Inflammatory macrophage treated with lipopolysaccharide for 1 hour (primary cell): ENCODE data around the gene GALNT2.

Experiments used
- DNase-seq, 2 donors: peaks; one replicate each; pipeline ENCODE4 v3.0.0-alpha.2; 2020 to 2022

GALNT2 gene

DNA sequence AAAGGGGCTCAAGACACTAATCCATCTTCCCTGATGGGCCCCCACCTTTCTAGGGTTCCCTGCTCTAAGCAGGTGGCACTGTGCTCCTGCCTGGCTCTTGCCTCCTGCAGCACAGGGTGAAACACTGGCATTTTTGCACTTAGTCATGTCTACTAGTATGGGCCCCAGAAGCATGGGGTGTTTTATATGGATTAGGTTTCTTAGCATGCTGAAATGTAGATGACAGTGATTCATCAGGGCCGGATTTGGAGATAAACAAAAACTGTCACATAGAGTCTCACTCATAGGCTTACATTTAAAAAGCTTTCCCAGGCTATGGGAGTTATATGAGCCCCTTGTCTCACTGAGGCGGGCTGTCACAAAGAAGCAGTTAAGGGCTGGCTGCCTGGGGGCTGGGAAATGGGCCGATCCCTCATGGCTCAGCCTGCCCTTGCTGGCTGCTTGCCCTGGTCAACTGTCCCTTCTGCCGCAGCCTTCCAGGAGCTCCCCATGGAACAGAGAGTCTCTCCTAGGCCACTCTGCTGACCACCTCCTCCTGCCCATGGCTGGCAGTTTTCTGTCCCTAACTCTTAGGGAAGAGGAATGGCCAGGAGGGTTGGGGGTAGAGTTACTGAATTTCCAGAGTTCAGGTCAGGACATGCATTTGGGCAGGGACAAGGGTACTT, 6.5 kb downstream of the GALNT2 start:
- DNase-seq, result no peak

DNA sequence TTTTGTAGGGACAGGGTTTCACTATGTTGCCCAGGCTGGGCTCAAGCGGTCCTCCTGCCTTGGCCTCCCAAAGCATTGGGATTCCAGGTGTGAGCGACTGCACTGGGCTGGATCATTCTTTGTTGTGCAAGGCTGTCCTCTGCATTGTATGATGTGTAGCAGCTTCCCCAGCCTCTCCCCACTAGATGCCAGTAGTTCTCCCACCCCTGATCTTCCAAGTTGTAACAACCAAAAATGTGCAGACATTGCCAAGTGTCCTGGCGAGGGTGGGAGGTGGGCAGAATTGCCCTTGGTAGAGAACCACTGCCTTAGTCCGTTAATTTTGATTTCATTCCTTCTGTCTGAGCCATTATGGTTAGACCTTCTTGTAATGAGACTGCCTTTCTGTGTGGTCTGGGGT, 7.2 kb downstream of the GALNT2 start:
- no peak for DNase-seq

DNA sequence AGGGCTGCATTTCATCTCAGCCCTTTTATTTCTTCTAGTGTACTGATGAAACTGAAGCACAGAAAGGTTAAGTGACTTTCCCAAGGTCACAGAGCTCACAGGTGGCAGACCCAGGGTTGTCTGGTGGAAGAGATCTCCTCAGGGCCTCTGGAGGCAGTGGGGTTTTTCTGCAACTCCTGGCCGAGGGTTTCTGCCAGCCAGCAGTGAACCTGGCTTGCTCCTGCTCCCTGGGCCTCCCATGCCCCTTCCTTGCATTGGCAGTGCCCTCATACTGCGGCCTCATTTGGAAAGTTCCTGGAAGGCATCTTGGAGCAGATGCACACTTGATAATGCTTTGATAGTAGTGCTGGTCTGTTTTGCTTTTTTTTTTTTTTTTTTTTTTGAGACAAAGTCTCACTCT, 7.7 kb downstream of the GALNT2 start:
- no peak for DNase-seq

DNA sequence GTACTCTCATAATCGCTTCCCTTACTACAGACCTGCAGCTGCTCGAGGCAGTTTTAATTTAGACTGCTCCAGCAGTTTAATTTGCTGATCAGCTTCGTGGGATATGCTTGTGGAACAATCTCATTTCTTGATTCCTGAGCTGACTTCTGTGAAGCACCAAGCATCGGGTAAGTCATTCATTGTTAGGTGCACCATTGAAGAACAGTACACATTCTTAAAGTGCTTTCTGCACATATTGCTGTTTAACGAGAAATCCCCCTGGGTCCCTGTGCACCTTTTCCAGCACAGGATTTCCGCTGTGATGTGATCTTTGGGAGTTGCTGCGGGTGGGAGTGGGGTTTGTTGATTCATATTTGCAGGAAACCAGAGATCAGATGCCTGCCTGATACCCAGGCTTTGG, 9.1 kb downstream of the GALNT2 start:
- DNase-seq, result no peak

GRCh38 chr1:230077011-230077410, 10.0 kb downstream of the GALNT2 start:
- DNase-seq, result no peak

GRCh38 chr1:230077436-230078213, 10.6 kb downstream of the GALNT2 start:
- DNase-seq, result no peak

DNA sequence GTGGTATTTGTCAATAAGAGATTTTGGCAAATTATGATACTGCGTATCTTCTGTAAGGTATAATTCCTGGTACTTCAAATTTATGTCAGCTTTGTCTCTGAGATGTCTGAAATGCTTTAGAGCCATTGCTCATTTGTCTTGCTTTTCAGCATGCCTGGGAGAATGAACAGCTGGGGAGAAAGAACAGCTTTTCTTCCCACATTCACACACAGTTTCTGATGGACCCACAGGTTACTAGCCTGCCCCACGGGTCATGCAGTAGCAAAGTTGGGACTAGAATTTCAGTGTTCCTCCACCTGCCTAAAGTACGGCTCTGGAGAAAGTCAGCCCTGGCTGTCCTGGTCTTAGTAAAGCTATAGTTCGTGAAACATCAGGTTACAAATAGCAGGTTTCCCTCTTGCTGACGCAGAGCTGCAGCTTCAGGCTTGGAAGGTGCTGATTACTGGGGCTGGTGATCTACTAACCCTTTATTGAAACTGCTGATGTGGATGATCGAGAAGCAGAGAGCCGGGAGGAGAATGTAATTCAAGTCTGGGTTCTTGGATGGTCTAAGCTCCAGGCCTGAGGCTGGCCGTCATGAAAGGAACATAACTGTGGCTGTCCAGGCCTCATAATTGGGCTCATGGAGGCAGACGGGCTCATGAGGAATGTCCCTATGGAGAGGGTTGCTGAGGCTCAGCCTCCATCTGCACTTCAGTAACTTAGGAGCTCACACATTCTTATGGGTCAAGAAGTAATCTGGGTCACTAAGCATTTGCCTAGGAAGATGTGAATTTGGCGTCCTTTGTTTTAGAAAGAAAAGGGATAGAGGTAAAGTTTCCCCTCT, 12.4 kb downstream of the GALNT2 start:
- no peak for DNase-seq

GRCh38 chr1:230080822-230081221, 13.8 kb downstream of the GALNT2 start:
- no peak for DNase-seq

- no peak for DNase-seq
These were observed 14.7 kb downstream of the GALNT2 start for GRCh38 chr1:230081751-230082150.

- no peak for DNase-seq
These were observed 15.2 kb downstream of the GALNT2 start for GRCh38 chr1:230082211-230082610.

GRCh38 chr1:230083053-230083452, 16.0 kb downstream of the GALNT2 start:
- DNase-seq, result no peak

DNA sequence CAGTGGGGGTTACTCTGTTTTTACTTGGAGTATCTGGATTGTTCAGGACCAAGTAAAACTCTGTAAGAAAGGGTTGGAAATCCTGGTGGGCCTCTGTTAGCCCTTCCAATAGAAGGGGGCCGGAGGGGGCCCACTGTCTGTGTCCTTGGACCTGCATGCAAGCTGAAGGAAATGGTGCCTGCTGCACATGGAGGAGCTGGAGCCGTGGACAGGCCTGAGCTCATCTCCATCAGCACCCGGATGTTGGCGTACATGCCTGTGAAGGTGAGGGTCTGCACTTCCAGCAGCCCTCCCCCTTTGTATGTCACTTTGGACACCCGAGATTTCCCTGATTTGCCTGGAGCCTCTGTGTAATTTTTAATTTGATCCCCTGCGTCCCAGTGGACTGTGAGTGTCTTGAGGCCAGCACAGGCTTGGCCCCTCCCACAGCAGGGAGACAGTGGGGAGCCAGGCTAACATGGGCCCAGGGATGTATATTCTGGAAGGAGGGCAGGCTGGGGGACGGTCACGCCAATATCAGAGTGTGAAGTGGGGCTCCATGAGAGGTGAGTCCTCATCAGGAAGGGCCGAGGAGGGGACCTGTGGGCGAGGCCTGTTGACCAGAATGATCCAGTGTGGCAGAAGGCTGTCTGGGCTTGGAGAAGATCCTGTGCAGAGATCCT, 16.8 kb downstream of the GALNT2 start:
- no peak for DNase-seq

- DNase-seq, result peak in 1 of 2 donors; percentile 46
These were observed 17.6 kb downstream of the GALNT2 start for GRCh38 chr1:230084408-230085177.

- no peak for DNase-seq
These were observed 18.1 kb downstream of the GALNT2 start for GRCh38 chr1:230085178-230085515.

DNA sequence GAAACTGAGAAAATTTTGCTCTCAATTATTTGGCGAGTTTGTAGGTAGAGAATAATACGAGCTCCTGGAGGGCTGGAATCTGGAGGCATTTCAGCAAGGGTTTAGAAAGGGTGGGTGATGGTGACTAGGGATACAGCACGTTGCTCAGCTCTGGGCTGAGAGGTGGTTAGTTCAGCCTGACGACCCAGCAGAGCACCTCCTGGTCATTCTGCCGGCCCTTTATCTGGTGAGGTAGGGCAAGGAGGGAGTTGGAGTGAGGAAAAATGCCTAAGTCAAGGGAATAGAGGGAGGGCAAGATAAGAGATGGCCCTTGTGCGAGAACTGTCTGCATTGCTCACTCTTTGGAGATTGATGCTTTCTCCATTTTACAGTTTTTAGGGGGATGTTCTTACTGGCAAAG, 19.1 kb downstream of the GALNT2 start:
- no peak for DNase-seq

GRCh38 chr1:230087028-230087716, 20.1 kb downstream of the GALNT2 start:
- no peak for DNase-seq

- peak; percentile 35 to 53 for DNase-seq
These were observed 20.7 kb downstream of the GALNT2 start for GRCh38 chr1:230087717-230088105.

GRCh38 chr1:230090194-230090711, 23.2 kb downstream of the GALNT2 start:
- no peak for DNase-seq

GRCh38 chr1:230091473-230092231, 24.6 kb downstream of the GALNT2 start:
- no peak for DNase-seq

- DNase-seq, result no peak
These were observed 27.7 kb downstream of the GALNT2 start for GRCh38 chr1:230094746-230095145.

- DNase-seq, result no peak
These were observed 28.9 kb downstream of the GALNT2 start for GRCh38 chr1:230095938-230096337.
